ENCODE data around the gene CDH13.

DNA sequence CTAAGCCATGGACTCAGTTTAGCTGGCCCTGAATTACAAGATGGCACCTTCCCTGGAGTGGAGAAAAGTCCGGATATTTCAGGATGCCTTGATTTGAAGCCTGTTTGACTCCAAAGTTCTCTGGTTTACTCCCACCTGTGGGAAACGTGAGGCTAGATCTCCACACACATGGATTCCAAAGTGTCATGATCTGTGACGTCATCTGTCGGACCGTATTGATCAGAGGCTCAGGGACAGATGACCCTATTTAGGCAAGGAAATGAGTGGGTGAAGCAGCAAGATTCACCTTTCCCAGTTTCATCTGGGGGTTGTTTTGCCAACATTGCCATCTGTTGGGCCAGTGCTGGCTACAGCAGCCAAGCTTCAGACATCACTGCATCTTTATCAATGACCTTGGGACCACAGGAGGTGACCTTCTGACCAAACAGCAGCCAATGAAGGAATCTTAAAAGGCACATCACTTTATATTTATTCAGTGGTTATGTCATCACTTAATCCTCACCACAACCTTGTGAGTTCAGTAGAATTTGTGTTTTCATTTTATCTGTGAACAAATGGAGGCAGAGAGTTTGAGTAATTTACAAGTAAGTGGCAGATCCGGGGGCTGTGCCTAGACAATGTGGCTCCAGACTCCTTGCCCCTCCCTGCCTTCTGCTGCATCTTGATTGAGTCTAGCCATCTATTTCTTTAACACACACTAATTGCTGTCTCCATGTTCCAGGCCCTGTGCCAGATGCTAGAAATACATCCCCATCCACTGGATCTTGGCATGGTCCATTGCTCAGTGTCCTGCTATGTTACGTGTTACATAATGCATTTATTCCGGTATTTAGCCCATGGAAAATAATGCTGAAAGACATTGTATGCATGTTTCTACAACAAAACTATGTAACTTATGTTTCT lies 1.5 kb upstream of the CDH13 start:
- TF ChIP-seq EZH2 (IDR thresholded peaks at IDR 0.05; ENCODE audit: low read depth, low read length, severe bottlenecking) (no peak), POLR2A (IDR thresholded peaks at IDR 0.05; ENCODE audit: control extremely low read depth in 1 of 2, low read depth in 2 of 2, low read length in 2 of 2) (no peak), SUZ12 (IDR thresholded peaks at IDR 0.05; ENCODE audit: low read length) (no peak), RFX5 (IDR thresholded peaks at IDR 0.05; ENCODE audit: borderline replicate concordance, low read depth, low read length) (no peak)
- TF ChIP-seq, protein P1, sequence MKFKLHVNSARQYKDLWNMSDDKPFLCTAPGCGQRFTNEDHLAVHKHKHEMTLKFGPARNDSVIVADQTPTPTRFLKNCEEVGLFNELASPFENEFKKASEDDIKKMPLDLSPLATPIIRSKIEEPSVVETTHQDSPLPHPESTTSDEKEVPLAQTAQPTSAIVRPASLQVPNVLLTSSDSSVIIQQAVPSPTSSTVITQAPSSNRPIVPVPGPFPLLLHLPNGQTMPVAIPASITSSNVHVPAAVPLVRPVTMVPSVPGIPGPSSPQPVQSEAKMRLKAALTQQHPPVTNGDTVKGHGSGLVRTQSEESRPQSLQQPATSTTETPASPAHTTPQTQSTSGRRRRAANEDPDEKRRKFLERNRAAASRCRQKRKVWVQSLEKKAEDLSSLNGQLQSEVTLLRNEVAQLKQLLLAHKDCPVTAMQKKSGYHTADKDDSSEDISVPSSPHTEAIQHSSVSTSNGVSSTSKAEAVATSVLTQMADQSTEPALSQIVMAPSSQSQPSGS (IDR thresholded peaks at IDR 0.05; ENCODE audit: low read length), result no peak
- TF ChIP-seq, protein P2, sequence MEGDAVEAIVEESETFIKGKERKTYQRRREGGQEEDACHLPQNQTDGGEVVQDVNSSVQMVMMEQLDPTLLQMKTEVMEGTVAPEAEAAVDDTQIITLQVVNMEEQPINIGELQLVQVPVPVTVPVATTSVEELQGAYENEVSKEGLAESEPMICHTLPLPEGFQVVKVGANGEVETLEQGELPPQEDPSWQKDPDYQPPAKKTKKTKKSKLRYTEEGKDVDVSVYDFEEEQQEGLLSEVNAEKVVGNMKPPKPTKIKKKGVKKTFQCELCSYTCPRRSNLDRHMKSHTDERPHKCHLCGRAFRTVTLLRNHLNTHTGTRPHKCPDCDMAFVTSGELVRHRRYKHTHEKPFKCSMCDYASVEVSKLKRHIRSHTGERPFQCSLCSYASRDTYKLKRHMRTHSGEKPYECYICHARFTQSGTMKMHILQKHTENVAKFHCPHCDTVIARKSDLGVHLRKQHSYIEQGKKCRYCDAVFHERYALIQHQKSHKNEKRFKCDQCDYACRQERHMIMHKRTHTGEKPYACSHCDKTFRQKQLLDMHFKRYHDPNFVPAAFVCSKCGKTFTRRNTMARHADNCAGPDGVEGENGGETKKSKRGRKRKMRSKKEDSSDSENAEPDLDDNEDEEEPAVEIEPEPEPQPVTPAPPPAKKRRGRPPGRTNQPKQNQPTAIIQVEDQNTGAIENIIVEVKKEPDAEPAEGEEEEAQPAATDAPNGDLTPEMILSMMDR (IDR thresholded peaks at IDR 0.05; ENCODE audit: control extremely low read depth in 1 of 3, insufficient read depth in 1 of 3, low read depth in 1 of 3, low read length in 3 of 3), result peak in 2 of 3 experiments; percentile 12 to 38; a peak in 2 of 4 replicates
